KG1 (cell line): Measurements from ENCODE around the gene AHDC1.

Source experiments
- DNase-seq: peaks from one replicate; lab custom pipeline; 2025; lab: John Stamatoyannopoulos, UW

Gene AHDC1

DNA sequence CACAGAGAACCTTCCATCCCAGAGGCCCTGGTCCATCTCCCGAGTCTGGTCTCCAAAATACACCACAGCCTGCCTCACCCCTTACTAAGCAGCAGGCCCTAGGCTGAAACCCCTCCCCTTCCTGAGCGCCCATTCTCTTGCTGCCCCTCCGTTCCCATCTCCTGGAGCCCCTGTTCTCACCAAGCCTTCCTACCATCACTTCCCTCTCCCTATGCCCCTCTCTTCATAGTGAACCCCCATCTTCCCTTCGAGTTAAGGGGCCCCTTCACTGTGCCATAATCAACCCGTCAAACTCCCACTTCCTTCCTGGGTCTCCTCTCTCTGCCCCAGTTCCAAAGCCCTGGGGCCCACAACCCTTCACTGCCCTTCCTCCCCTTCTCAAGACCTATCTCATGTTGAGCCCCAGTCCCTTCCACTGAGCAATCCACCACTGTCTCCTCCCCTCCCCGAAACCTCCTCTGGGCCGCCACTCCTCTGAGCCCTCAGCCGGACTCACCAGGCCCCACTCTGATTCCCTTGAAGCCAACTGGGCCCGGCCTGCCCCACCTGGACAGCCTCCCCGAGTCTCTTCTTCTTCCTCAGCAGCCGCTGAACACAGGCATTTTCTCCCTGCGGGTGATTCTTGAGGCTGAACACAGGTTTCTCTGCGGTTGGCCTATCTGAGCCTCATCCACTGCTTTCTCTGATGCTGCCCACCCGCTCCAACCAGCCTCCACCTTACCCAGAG is 71.8 kb downstream of the AHDC1 start:
- no peak for DNase-seq

DNA sequence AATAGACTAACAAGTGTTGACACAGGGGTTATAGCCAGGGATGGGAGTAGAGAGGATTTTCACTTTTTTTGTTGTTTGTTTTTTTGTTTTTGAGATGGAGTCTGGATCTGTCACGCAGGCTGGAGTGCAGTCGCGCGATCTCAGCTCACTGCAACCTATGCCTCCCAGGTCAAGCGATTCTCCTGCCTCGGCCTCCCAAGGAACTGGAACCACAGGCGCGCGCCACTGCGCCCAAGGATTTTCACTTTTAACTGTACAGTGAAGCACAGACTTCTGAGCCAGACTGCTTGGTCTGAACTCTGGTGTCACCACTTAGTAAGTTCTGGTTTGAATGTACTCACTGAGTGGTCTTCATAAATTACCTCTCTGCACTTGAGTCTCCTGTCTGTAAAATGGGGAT is 73.8 kb downstream of the AHDC1 start:
- DNase-seq = no peak

DNA sequence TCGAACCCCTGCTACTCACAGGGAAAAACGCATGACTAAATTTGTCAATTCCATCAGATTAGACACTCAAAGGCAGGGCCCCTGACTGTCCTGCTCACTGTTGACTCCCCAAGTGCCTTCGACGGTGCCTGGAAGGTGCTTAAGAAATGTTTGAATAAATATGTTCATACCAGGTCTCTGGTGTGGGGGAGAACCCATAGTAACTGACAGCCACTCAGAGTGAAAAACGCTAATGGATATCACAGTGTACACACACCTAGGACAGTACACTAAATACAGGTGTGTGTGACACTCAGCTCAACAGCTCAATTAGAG is 74.3 kb downstream of the AHDC1 start:
- DNase-seq = no peak

DNA sequence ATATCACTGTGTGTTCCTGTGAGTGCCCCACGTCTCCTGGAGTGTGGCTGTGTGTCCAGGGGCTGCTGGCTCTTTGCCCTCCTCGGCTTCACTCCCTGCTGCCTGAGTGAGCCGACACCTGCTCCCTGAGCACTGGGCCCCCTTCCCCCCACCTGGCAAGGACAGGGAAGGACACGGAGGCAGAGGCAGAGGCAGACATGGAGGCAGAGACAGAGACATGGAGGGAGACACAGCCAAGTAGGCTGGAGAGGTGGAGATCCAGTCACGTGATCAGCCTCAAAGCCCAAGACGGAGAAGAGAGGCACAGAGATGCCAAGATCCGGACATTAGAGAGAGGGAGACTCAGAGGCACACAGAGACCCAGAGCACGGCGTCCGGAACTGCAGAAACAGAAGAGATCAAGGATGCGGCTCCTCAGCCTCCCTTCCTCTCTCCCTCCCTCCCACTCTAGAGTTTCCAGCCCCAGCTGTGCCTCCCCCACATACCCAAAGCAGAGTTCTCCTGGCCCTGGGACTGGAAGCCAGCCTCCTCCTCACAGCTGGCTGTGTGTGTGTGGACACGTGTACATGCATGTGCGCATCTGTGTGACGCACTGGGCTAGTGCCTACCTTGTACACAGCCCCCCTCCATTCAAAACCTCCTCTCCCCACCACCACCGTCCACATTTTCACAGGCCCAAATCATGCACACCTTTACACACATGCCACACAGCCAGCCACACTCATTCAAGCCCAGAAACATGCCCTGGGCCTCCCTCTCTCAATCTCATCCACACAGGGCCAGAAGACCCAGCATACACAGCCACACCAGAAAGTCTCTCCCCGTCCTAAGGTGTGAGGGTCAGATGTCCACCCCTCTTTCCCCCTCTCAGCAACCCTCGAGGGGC is 74.9 kb downstream of the AHDC1 start:
- no peak for DNase-seq

DNA sequence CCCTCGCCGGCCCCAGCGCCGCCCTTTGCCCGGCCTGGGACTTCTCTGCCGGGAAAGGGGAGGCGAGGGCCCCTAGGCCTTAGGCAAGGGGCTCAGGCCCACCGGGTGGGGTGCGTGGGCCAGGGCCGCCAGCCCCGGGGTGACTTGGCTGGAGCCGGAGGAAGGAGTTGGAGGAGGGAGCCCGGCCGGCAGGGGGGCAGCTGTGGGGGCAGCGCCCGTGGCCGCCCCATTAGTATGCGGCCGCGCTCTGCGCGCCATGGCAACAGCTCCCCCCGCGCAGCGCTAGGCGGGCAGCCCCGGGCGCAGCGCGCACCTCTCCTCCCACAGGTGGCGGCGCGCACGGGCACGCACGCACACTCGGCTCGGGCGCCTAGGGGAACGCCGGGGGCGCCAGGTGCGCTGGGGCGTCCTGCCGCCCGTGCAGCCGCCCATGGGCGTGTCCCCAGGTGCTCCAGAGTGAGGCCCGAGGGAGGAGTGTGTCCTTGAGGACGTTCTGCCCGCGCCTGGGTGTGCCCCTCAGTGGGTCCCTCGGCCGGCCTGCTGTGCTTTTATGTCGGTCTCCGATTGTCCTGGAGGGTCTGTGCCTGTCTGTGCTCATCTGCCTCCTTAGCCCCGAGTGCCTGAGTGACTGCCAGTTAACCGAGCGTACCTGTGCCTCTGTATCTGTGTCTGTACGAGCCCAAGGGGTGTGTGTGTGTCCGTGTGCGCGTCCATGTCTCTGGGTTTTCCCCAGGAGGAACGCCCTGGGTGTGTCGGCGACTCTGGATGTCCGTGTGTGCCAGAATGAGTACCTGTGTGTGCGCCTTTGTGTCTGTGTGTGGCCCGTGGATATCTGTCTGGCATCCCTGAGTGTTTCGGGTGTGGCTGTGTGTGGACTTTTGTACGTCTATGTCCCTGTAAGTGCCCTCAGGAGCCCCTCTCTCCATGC is 75.8 kb downstream of the AHDC1 start:
- DNase-seq = no peak

DNA sequence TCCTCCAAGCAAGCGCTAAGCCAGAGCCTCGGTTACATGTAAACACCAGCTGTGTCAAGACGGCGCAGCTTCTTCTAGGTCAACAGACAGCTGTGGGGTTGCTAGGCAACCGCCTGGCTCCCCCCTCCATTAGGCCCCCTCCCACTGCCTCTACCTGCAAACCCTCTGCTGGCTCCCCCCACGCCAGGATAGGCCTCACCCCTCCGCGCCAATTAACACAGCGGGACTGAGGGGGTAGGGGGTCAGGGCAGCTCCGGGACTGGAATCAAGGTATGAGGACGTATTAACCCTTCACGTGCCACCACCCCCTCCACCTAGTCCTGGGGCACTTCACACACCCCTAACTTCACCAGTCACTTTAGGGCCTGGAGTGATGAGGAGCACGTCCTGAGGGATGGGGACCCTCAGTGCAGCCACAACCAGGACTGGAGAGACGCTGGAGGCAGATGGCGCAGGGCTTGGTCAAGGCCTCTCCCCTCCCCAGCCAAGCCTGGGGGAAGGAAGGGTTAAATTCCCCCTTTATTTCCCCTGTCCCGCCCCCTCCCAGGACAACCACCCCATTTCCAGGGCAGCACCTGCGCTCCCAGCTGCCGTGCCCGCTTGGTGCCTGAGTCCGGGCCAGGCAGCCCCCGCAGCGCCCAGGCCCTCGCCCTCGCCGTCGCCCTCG is 76.6 kb downstream of the AHDC1 start:
- DNase-seq = no peak

DNA sequence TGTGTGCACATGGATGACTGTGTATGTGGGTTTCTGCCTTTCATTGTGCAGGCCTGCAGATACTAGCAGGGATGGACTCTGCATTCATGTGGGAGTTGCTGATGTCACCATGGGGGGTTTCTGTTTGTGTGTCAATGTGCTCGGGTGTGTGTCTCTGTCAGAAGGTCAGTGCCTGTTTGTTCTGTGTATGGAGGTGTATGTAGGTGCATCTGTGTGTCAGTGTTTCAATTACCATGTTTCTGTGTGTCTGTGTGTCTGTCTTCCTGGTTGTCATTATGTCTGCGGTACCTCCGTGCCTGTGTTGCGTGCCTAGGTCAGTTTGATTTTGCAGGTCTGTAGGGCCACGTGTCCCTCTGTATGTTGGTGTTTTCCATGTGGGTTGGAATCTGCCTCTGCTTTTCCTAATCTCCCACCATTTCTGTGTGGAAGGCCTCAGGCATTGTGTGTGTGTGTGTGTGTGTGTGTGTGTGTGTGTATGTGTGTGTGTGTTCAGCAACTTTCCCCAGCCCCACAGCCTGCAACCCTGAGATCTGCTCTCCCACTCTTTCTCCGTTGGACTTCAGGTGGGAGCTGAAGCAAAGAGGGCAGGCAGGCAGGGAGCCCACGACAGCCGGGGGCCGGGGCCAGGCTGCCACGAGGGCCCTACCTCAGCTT is 77.2 kb downstream of the AHDC1 start:
- DNase-seq = no peak

DNA sequence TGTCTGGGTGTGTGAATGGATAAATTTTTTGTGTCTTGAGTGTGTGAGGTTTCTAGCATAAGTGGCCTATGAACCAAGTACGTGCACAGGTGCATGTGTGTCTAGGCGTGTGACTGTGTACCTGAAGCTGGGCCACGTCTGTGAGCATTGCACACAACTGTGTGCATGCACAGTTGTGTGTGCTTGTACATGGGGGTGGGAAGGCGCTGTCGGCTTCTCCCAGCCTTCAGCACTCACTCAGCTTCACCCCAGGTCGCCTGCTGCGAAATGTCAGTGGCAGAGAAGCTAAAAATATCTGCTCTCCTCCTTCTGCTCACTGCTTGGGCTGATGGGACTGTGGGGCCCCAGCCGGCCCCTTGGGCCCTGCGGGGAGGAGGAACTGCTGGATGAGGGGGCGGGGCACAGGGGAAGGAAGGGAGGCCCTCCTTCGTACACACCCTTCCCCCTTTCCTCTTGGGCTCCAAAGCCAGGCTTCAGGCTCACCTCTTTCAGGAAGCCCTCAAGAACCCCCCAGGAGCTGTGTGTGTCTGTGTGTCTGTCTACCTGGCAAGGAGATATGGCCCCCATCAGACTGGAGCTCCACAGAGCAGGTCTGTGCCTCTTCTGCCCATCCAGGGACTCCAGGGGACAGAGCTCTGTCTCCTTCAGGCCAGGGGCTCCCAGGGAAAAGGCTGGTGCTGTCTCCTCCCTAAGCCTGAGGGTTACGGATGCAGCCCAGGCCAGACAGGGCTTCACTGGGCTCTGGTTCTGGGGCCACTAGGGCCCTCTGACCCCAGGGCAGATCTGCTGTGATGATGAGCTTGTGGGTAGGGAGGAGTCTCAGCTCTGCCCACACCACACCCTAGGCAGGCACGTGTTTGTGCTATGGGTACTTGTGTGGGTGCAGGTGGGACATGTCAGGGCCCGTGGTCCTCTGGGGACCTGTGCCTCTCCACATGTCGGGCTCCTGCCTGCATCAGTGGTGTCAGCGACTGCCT is 78.4 kb downstream of the AHDC1 start:
- DNase-seq = peak; percentile 88

DNA sequence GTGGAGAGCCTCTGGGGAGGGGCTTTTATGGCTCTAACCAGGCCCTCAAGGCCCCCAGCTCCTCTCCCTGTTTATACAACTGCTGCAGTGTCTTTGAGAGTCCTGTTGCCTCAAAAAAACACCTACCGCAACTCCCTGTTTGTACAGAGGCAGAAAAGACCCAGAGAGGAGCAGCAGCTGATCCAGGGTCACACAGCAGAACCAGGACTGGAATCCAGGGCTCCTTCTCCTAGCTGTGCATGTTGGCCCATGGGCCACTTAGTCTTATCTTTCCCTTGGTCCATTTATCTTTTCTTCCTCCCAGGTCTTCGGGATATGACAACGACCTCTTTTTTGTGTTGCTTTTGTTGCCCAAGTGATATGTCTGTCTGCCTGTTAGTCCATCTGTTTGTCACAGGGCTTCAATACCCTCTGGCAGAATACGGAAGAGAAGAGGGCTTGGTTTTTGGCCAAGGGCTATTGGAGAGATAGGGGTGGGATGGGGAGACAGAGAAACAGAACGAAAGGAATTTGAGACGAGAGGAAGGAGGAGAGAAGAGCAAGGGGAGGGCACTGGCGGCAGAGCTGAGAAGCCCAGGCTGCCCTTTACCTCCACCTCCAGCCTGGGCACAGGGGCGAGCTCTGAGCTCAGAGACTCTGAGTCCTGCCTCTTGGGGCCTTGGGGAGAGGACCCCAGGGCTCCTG is 80.5 kb downstream of the AHDC1 start:
- DNase-seq = no peak

DNA sequence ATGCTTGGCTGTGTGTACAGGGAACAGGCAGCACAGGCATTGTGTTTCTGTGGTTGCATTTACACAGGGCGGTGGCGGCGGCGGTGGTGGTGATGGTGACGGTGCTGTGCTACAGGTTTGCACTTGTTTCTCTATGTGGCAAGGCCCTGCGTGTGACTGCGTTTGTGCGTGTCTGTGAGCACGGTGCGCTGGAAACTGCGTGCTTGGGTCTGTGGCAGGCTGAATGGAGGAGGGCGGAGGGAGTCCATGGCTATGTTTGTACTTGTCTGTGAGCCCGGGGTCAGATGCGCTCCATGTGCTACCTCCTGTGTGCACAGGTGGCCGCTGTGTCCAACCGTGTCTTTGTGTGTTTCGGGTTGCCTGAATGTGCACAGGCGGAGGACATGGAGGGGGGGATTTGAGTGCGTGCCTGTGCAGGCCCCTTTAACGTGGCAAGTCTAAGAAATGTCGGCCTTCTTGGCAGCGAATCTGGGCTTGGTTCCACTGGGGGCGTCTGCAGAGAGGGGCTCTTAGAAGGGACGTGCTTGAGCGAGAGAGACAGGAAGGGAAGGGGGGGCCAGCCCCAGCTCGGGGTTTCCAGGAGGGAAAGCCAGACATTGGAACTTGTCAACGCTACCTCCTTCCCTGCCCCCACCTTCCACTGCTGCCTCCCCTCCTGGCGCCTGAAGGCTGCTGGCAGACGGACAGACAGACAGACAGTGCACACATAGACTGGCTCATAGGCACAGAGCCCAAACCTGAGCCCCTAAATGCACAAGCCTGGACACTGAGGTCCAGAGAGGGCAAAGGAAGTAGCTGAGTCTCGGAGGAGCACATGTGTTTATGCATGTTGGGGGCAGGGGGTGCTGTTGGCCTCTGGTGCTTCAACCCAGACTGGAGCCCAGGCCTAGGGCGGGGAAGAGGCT is 81.3 kb downstream of the AHDC1 start:
- no peak for DNase-seq

DNA sequence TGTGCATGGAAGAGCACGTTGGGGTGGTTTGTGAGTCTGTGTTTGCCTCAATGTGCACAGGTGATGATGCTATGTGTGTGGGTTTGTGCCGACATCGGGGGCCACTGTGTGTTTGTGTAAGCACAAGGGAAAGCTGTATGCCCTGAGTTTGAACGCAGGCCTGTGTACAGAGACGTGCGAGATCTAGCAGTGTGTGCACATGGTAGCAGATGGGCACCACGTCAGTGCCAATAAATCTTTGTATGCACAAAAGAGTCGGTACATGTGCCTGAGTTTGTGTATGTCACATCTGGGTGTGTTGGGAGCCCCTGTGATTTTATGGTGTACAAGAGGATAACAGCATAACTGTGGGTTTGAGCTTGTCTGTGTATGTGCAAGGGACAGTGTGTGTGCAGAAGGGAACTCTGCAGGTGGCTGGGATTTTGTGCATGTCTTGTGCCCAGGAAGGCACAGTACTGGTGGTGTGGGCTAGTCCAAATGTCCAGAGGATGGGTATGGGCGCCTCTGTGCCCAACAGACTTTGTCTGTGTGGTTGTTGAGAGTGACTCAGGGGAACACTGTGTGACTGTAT is 82.0 kb downstream of the AHDC1 start:
- DNase-seq = no peak

DNA sequence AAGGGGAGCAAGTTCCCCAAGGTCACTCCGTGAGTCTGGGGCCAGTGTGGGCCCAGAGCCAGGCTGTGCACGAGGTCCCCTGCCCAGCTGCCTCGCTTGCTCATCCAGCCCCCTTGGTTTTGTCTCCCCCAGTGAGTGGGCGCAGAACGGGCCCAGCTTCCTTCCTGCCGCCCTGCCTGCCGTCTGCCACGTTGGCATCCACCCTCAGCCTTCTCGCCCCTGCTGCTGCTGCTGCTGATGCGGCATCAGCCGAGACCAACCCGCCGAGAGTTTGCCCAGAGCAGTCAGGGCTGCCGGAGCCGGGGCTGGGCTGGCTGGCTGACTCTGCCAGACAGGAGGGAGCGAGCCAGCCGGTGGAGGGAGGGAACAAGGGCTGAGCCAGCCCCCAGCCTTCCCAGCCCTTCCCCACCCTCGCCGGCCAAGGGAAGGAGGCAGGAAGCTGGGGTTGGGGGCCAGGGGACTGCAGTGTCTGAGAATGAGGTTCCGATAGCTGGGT is 82.6 kb downstream of the AHDC1 start:
- DNase-seq = no peak

DNA sequence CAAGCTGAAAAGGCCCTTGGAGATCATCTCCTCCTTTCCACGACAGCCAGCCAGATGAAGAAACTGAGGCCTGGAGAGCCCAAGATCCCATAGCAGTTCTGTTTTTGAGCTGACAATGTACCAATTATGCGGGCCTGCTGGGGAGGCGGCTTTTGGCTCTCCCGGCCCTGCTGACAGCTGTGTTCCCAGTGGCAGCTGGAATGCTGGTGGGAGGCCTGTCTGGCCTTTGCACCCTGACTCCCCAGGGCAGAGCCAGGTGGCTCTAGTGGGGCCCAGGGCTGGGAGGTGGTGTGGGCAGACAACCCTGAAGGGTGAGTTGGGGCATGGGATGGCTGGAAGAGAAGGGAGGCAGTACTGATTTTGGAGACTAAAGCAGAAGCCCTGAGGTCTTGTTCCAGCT is 83.3 kb downstream of the AHDC1 start:
- DNase-seq = no peak

DNA sequence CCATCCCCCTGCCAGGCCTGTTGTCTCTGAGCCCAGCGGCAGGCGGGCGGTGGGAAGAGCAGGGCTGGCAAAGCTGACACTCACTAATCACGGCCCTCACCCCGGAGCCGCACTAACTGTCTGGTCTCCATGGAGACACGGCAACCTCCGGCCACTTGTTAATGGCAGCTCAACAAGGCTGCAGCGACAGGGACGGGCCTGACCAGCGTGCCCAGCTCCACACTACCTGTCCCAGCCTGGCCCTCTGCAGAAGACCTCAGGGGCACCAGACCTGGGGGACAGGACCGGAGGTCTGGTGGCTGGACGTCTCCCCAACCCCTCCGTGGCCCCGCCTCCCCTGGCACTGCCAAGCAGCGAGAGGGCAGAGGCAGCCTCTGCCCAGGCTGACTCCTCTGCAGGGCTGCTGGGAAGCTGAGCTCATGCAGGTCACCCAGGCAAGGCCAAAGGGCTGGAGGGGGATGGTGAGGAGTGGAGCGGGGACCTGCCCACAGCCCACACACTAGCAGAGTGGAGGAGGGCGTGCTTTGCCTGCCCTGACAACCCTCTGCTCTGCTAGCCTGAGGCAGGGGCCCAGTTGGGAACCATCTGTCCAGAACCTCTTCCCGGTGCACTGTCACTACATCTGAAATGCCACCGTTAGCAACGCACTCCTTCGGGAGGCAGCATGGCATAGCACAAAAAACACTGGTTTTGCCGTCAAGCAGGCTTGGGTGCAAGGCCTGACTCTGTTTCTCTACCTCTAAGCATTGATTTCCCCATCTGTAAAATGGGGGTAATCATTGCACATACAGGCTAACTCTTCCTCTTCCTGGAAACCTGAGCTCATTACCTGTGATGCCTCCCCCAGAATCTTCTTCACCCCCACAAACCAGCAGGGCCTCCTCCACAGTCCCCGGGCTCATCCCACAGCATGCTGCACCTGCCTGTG is 84.3 kb downstream of the AHDC1 start:
- DNase-seq = no peak

DNA sequence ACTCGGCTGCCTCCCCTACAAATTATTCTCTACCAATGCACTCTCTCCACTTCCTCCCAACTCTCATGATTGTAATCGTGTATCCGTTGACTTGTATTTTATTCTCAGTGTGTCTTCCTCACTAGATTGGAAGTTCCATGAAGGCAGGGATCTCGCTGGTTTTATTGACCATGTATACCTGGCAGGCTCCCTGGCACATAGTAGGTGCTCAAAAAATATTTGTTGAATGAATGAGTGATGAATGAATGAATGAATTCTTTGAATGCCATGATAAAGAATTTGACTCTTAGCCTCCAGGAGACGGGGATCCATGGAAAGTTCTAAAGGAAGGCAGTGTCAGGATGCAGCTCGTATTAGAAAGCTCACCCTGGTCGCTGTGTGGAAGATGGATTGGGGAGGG is 85.1 kb downstream of the AHDC1 start:
- DNase-seq = no peak

DNA sequence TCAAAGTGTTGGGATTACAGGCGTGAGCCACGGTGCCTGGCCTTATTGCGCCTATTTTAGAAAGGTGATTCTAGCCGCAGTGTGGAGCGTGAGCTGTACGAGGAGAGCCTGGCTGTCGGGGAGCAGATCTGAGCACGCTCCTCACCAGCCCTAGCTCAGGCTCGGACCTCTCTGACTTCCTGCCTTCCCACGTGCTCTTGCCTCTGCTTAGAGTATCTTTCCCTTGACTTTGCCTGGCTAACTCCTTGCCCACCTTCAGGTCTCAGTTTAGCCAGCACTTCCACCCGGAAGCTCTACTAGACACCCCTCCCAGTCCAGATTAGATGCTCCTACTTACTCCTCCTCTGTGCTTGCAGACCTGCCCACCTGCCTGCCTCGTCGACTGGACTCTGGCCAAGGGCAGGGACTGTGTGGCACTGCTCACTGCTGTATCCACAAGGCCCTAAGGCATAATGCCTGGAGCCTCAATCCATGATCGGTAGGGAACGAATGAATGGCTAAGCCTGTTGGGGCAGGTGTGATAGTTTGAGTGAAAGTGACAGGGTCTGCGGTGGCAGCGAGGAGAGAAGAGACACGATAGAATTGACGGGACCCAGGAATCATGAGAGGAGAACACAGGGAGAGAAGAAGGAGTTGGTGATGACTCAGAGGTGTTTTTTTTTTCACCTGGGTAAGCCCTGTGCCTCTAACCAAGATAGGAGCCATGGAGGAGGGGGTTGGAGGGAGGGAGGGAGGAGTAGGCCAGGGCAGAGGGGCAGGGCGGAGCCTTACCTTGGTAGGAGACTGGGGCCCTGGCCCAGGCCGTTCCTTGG is 85.8 kb downstream of the AHDC1 start:
- no peak for DNase-seq
